Activated CD4-positive, alpha-beta T cell treated with anti-CD3 and anti-CD28 coated beads, Interleukin-2, amount 10 ng/mL, durations not matched to agents 7 days and 5 days (primary cell): ENCODE results near the gene TEX261. TPM values are rescaled to one million over a fixed set of nuclear protein-coding genes. Genes with fewer than 3 reads are reported as not detected.

Experiments used
- CTCF ChIA-PET: fragments of 350-600 bp; sonication (Branson Sonifier 250); formaldehyde crosslinking; loops from one replicate; lab custom pipeline; 2021; ENCODE audit warnings: antibody characterized with exemption; lab: Charles Lee
- POLR2A ChIA-PET: fragments of 350-600 bp; sonication (Branson Sonifier 250); formaldehyde crosslinking; loops from one replicate; lab custom pipeline; 2021; ENCODE audit warnings: antibody characterized with exemption; lab: Charles Lee
- DNase-seq: peaks from one replicate; pipeline ENCODE4 v3.0.0-alpha.2; 2020
- H3K27ac Mint-ChIP-seq: one replicate; pipeline ENCODE4 v1.8.0; 2021; ENCODE audit warnings: mild to moderate bottlenecking, moderate library complexity, mixed read lengths
- H3K27me3 Mint-ChIP-seq: one replicate; pipeline ENCODE4 v1.8.0; 2021; ENCODE audit warnings: mixed read lengths
- H3K36me3 Mint-ChIP-seq: one replicate; pipeline ENCODE4 v1.8.0; 2021; ENCODE audit warnings: low read depth, mixed read lengths
- H3K4me1 Mint-ChIP-seq: one replicate; pipeline ENCODE4 v1.8.0; 2021; ENCODE audit warnings: mixed read lengths
- H3K4me3 Mint-ChIP-seq: one replicate; pipeline ENCODE4 v1.8.0; 2021; ENCODE audit warnings: mild to moderate bottlenecking, moderate library complexity, mixed read lengths
- H3K9me3 Mint-ChIP-seq: one replicate; pipeline ENCODE4 v1.8.0; 2021; ENCODE audit warnings: mixed read lengths
- total RNA-seq, 2 experiments: library from RNA; stranded (reverse); gene quantifications; one replicate each; pipeline ENCODE4 v1.2.3, GENCODE V29; 2021

The TEX261 gene
- total RNA-seq, 2 experiments from 2014 or later = 58.2 to 69.0 TPM

DNA sequence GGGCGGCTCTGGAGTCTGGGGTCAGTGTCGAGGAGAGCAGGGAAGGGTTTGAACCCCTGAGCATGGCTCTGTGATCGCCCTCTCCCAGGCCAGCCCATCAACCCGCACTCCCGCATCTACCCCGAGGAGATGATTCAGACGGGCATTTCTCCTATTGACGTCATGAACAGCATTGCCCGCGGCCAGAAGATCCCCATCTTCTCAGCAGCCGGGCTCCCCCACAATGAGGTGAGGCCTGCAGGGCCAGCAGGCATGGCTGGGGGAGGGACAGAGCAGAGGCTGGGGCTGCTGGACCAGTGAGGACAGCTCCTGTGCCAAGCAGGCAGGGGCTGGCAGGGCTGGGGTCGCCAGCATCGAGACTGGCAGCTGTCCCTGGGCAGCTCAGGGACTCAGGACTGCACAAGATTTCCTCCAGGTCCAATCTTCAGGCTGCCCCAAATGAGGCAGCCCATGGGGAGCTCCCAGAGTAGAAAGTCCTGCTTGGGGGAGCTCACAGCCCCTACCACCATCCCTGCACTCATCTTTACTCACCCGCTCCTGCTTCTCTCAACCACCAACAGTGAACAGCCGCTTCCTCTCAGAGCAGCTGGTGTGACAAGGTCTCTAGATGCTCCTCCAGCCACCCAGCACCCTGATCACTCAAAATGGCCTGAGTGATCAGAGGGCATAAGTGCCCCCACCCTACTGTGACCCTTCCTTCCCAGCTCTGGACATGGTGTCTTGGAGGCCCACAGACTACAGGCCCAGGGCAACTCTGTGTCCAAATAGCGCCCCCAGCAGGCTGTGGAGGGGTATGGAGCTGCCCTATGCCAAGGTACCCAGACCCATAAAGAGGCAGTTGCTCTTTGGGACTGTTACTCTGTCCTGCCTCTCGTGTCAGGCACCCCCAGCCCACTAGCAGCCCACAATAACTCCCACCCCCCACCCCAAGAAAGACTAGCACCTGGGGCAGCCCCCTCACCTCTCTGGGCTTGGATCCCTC lies 34.5 kb downstream of the TEX261 start:
- Mint-ChIP-seq H3K27ac (no peak overlapping the region), H3K36me3 (no peaks in the 10 kb centered on the region), H3K4me3 (no peak overlapping the region), H3K27me3 (peaks cover 28% of the 10 kb centered on the region), H3K4me1 (peaks cover 18% of the 10 kb centered on the region), H3K9me3 (no peaks in the 10 kb centered on the region)
- POLR2A ChIA-PET = no interaction called here
- DNase-seq = peak; percentile 4
- CTCF ChIA-PET = interaction anchor here (1.5 to 2.5 kb wide), 2 partner anchors 12 to 14 kb away, joined by 3 to 14 read pairs; no protein-coding TSS in a partner anchor

DNA sequence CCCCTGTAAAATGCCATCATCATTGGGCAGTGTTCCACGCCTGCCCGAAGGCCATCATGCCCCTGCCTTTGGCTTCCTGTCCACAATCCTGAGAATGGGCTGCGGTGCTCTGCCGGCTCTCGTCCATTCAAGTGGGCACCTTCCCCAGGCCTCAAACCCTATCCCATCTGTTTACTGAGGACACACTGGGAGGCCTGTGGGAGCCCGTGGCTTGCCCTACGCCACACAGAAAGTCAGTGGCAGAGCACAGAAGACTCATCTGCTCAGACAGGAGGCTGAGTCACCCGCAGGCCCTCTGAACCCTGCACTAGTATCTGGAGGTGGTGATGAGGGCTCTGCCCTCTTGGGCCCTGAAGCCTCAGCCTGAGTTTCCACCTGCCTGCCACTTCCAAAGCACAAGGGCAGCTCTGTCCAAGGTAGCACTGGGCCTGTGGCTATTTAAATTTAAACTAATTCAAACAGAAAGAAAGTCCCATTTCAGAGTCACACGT lies 35.4 kb downstream of the TEX261 start:
- peaks cover 13% of the 10 kb centered on the region for H3K4me1 Mint-ChIP-seq
- no peaks in the 10 kb centered on the region for H3K36me3 Mint-ChIP-seq
- peak; percentile 4 for DNase-seq
- ChIA-PET CTCF (interaction anchor here (1.5 to 2.5 kb wide), 2 partner anchors 11 to 13 kb away, joined by 3 to 14 read pairs; no protein-coding TSS in a partner anchor), POLR2A (no interaction called here)
- H3K27ac Mint-ChIP-seq = no peak overlapping the region
- peaks cover 32% of the 10 kb centered on the region for H3K27me3 Mint-ChIP-seq
- no peak overlapping the region for H3K4me3 Mint-ChIP-seq
- H3K9me3 Mint-ChIP-seq = no peaks in the 10 kb centered on the region

DNA sequence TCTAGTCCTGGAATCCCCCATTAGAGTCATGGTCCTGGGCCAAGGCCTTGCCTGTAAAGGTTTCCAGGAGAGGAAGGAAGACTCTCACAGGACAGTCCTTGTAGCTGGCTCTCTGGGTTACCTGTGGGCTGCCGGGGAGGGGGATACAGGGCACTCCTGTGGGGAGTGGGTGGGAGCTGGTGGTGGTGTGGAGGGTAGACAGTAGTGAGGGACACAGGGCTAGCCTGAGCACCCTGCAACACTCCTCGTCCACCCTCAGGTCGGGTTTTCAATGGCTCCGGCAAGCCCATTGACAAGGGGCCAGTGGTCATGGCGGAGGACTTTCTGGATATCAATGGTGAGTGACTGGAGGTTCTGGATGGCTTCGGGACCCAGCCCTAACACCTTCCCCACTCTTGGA lies 35.9 kb downstream of the TEX261 start:
- no peaks in the 10 kb centered on the region for H3K9me3 Mint-ChIP-seq
- no peaks in the 10 kb centered on the region for H3K36me3 Mint-ChIP-seq
- DNase-seq = no peak
- H3K4me3 Mint-ChIP-seq = no peak overlapping the region
- ChIA-PET CTCF (no interaction called here), POLR2A (no interaction called here)
- H3K4me1 Mint-ChIP-seq = peaks cover 13% of the 10 kb centered on the region
- peaks cover 32% of the 10 kb centered on the region for H3K27me3 Mint-ChIP-seq
- H3K27ac Mint-ChIP-seq = no peak overlapping the region

DNA sequence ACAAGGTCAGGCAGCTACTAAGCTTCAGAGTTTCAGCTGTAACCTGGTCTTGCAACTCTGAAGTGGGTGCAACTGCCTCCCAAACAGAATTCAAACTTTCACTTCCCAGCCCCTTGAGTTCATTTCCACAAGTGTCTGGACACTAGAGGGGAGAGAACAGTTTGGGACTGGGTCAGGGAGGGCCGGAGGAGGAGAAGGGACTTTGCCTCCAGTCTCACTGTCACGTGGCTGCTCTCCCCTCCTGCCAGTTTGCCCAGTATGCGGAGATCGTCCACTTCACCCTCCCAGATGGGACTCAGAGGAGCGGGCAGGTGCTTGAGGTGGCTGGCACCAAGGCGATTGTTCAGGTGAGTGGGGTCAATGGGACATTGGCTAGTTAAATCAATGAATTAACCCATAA lies 36.9 kb downstream of the TEX261 start:
- no peak for DNase-seq
- ChIA-PET CTCF (interaction anchor here (0.9 kb wide), 1 partner anchor 9 kb away, joined by 3 read pairs; no protein-coding TSS in a partner anchor), POLR2A (no interaction called here)
- H3K9me3 Mint-ChIP-seq = no peaks in the 10 kb centered on the region
- no peaks in the 10 kb centered on the region for H3K36me3 Mint-ChIP-seq
- no peak overlapping the region for H3K4me3 Mint-ChIP-seq
- no peak overlapping the region for H3K27ac Mint-ChIP-seq
- peaks cover 29% of the 10 kb centered on the region for H3K27me3 Mint-ChIP-seq
- peaks cover 13% of the 10 kb centered on the region for H3K4me1 Mint-ChIP-seq

DNA sequence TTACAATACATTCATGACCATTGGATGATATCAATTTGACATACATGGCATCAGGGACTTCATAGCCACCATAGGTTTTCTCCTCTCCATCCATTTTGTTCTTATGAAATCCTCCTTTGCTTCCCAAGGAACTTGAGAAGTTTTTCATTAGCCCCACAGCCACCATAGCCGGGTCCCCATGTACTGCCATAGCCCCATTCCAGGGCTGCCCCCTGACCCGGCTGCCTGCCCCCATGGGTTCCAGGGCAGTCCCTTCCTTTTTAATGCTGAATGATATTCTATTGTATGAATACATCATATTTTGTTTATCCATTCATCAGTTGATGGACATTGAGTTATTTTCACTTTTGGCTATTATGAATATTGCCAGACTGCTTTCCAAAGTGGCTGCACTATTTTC lies 38.5 kb downstream of the TEX261 start:
- Mint-ChIP-seq H3K4me3 (no peak overlapping the region), H3K9me3 (no peaks in the 10 kb centered on the region), H3K4me1 (peaks cover 13% of the 10 kb centered on the region), H3K27ac (no peak overlapping the region), H3K27me3 (peaks cover 27% of the 10 kb centered on the region), H3K36me3 (no peaks in the 10 kb centered on the region)
- ChIA-PET POLR2A (no interaction called here), CTCF (no interaction called here)
- no peak for DNase-seq

DNA sequence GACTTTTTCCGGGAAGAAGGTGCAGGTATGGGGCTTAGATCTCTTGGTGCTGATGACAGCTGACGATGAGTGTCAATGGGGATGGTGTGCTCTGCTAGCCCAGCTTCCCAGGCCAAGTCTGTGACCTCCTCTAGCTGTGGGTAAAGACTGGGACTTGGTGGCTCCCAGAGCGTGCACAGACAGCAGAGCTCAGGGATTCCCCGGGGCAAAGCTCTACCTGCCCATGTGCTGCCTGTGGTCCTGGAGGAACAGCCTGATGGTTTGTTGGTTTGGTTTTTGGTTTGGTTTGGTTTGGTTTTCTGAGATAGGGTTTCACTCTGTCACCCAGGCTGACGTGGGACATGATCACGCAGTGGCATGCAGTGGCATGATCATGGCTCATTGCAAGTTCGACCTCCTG lies 39.8 kb downstream of the TEX261 start:
- Mint-ChIP-seq H3K36me3 (no peaks in the 10 kb centered on the region), H3K27me3 (peaks cover 27% of the 10 kb centered on the region), H3K27ac (no peak overlapping the region), H3K4me1 (peaks cover 13% of the 10 kb centered on the region), H3K4me3 (no peak overlapping the region), H3K9me3 (no peaks in the 10 kb centered on the region)
- CTCF ChIA-PET = interaction anchor here (1.5 kb wide), 1 partner anchor 10 kb away, joined by 5 read pairs; no protein-coding TSS in a partner anchor
- peak; percentile 4 for DNase-seq
- POLR2A ChIA-PET = no interaction called here

DNA sequence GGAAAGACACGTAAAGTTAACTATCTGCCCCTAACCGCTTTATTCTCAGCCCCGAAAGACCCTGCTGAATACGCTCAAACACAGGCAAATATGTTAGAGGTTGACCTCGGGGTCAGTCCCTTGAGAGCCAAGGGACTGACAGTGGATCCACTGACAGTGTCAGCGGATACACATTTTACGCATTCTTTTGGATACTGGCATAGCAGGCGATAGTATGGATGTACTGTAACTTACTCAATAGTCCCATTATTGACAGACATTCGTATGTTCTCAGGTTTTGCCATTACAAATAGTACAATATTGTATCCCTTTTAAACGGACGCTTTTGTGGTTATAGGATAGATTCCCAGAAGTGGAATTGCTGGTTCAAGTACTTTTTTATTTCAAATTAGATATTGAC lies 45.6 kb downstream of the TEX261 start:
- Mint-ChIP-seq H3K9me3 (no peaks in the 10 kb centered on the region), H3K27me3 (peaks cover 30% of the 10 kb centered on the region), H3K4me1 (peaks cover 11% of the 10 kb centered on the region), H3K27ac (no peak overlapping the region), H3K4me3 (no peak overlapping the region), H3K36me3 (no peaks in the 10 kb centered on the region)
- DNase-seq = no peak
- ChIA-PET CTCF (interaction anchor here (0.7 to 2.2 kb wide), 21 partner anchors 9 to 645 kb away, joined by 3 to 17 read pairs (median 5); partner anchors contain the start of gene FIGLA), POLR2A (interaction anchor here (0.6 kb wide), 1 partner anchor 18 kb away, joined by 3 read pairs; no protein-coding TSS in a partner anchor)

DNA sequence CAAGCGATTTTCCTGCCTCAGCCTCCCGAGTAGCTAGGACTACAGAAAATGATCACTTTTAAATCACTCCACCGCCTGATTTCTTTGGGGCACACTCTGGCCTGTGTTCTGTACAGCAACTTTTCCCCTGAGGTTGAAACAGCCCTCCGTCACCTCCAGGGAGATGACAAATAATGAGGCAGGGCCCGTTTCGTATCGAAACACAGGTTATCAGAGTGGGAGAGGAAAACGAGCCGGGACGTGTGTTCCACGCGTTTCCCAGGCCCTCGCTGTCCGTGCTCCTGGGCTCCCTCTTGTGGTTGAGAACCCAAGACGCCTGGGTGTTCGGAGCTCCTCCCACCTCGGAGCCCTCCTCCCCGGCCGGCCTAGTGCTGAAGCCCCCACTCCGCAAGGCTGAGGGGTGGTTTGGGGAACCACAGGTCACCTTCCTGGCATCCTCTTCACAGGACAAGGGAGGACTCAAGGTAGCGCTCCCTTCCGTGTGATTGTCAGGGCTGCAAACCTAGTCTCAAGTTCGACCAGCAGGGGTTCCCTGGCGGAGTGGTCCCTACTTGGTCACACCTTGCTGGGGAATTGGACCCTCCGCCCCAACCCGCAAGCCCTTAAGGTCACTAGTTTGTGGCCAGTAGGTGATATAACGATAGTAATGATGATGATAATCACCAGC lies 46.2 kb downstream of the TEX261 start:
- CTCF ChIA-PET = interaction anchor here (0.6 to 2.2 kb wide), 30 partner anchors 10 to 644 kb away, joined by 3 to 17 read pairs (median 4); partner anchors contain the start of gene FIGLA
- POLR2A ChIA-PET = no interaction called here
- Mint-ChIP-seq H3K27me3 (peaks cover 24% of the 10 kb centered on the region), H3K9me3 (no peaks in the 10 kb centered on the region), H3K36me3 (no peaks in the 10 kb centered on the region), H3K27ac (no peak overlapping the region), H3K4me1 (peaks cover 11% of the 10 kb centered on the region), H3K4me3 (peak overlapping the region; percentile 53)
- DNase-seq = peak; percentile 79

DNA sequence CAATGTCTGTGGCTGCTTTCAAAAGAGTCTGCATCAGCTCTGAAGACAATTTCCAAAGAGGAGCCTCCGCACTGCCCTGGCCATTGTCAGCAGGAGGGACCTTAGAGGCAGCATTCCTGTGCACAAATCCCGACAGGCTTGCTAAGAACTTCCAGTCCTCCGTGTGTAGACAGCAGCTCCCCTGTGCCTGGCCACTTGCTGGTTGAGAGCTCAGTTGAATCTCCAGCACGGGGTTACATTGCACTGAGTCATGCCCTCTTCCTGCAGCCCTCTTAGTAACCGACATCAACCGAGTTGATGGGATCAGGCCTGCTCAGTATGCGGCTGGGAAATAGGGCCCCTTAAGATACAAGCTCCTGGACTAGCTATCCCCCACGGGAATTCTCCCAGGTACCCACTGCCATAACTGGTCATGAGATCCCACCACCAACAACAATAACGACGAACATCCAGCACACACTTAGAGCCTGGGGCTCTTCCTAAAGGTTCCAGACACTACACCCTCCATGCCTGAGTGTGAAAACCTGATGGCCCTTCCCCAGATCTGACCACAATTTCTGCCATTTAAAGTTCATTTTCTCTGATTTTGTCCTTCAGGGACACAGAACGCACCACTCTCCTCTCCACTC lies 47.0 kb downstream of the TEX261 start:
- H3K4me3 Mint-ChIP-seq = no peak overlapping the region
- peak; percentile 5 for DNase-seq
- peaks cover 11% of the 10 kb centered on the region for H3K4me1 Mint-ChIP-seq
- no peaks in the 10 kb centered on the region for H3K36me3 Mint-ChIP-seq
- POLR2A ChIA-PET = no interaction called here
- H3K9me3 Mint-ChIP-seq = no peaks in the 10 kb centered on the region
- peaks cover 21% of the 10 kb centered on the region for H3K27me3 Mint-ChIP-seq
- CTCF ChIA-PET = interaction anchor here (0.6 to 2.2 kb wide), 28 partner anchors 9 to 643 kb away, joined by 3 to 17 read pairs (median 4); partner anchors contain the start of gene FIGLA
- H3K27ac Mint-ChIP-seq = no peak overlapping the region

DNA sequence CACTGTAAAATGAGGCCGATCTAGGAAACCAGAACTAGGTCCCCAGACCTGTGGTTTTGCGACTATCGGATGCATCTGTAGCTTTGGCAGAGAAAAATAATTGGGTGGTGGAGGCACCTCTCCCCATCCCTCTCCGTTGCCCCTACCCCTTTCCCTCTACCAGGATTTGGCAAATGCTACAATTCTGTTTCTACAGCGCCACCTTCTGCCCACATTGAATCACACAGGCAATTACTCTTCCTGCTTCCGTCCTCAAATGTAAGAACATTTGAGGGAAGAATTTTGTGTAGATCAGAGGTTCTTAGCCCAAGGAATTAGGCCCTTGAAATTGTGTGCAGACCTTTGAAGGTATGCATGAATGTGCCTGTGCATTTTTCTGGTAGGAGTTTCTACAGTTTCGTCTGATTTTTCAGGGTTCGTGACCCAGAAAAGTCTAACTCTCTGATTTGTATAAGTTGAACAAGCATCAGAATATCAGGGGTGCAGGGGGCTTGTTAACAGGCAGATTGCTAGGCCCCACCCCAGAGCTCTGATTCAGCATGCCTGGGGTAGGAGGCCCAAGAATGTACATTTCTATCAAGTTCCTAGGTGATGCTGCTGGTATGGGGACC lies 47.7 kb downstream of the TEX261 start:
- ChIA-PET CTCF (interaction anchor here (0.8 to 1.9 kb wide), 8 partner anchors 13 to 159 kb away, joined by 3 to 17 read pairs (median 4); no protein-coding TSS in a partner anchor), POLR2A (no interaction called here)
- Mint-ChIP-seq H3K4me1 (peaks cover 11% of the 10 kb centered on the region), H3K4me3 (no peak overlapping the region), H3K36me3 (no peaks in the 10 kb centered on the region), H3K27ac (no peak overlapping the region), H3K27me3 (peaks cover 21% of the 10 kb centered on the region), H3K9me3 (no peaks in the 10 kb centered on the region)
- DNase-seq = peak; percentile 65

DNA sequence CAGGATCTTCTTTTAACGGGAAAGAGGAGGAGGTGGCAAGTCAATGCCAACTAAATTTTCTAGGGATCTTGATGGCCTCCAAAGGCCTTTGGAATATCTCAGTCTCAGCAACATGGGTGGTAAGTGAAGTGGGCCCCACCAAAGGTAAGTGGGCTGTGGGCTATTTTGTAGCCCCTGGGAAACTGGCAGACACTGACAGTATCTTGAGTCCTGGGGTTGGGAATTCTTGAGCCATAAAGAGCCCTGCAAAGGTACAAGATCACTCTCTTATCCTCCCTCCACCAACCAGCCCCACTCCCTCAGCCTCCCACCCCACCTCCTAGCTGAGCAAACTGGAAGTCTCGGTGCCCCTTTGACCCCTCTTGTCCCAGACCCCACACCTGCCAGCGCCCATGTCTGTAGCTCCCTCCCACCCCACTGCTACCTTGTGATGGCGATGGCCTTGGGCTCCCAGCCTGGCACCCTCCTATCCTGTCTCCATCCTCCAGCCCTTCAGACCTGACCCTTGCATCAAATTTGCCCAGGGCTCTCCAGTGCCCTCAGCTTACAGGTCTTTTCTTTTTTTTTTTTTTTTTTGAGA lies 50.5 kb downstream of the TEX261 start:
- ChIA-PET CTCF (no interaction called here), POLR2A (no interaction called here)
- H3K36me3 Mint-ChIP-seq = no peaks in the 10 kb centered on the region
- H3K4me3 Mint-ChIP-seq = no peak overlapping the region
- H3K27me3 Mint-ChIP-seq = peaks cover 22% of the 10 kb centered on the region
- peaks cover 11% of the 10 kb centered on the region for H3K4me1 Mint-ChIP-seq
- H3K9me3 Mint-ChIP-seq = no peaks in the 10 kb centered on the region
- DNase-seq = no peak
- H3K27ac Mint-ChIP-seq = no peak overlapping the region
